M059J (cell line): ENCODE data around the gene NTSR2. TPM values are rescaled to one million over a fixed set of nuclear protein-coding genes. Genes with fewer than 3 reads are reported as not detected.

Source experiments
- DNase-seq: peaks from one replicate; pipeline ENCODE4 v3.0.0-alpha.2; 2012; ENCODE audit warnings: low read depth
- total RNA-seq: library from RNA; depleted of rRNA; stranded (reverse); fragments of >200 nt; shearing (Covaris generic); gene quantifications from 2 replicates; pipeline ENCODE4 v1.2.3, GENCODE V29; 2014; rRNA removed

Gene NTSR2, protein sequence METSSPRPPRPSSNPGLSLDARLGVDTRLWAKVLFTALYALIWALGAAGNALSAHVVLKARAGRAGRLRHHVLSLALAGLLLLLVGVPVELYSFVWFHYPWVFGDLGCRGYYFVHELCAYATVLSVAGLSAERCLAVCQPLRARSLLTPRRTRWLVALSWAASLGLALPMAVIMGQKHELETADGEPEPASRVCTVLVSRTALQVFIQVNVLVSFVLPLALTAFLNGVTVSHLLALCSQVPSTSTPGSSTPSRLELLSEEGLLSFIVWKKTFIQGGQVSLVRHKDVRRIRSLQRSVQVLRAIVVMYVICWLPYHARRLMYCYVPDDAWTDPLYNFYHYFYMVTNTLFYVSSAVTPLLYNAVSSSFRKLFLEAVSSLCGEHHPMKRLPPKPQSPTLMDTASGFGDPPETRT
- total RNA-seq = 0.12 TPM in 1 of 2 replicates, not detected in the other

GRCh38 chr2:11669454-11670291, at the start of gene NTSR2:
Gene NTSR2, minus strand, starts transcription at chr2:11670195. Its CDS starts 66 bp downstream, at chr2:11670129.
- peak; percentile 36 for DNase-seq

GRCh38 chr2:11719230-11719977, 49.4 kb upstream of the NTSR2 start:
- DNase-seq = peak; percentile 22

- no peak for DNase-seq
Measured at GRCh38 chr2:11718606-11719005, 48.6 kb upstream of the NTSR2 start.

DNA sequence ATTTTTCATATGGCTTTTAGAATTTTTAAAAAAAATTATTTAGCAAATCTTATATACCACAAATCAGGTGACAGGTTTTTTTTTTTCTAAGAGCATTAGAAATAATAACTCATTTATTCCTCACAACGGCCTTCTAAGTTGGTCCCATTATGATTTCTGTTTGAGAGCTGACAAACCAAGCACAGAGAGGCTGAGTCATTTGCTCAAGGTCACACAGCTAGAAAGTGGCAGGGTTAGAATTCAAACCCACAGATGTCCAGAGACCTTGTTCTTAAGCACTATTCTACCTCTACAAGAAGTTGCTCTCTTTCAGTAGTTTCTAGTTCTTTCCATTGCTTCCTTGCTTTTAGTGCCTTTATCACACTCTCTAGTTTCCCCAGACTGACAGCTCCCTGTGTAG, 47.6 kb upstream of the NTSR2 start:
- no peak for DNase-seq

DNA sequence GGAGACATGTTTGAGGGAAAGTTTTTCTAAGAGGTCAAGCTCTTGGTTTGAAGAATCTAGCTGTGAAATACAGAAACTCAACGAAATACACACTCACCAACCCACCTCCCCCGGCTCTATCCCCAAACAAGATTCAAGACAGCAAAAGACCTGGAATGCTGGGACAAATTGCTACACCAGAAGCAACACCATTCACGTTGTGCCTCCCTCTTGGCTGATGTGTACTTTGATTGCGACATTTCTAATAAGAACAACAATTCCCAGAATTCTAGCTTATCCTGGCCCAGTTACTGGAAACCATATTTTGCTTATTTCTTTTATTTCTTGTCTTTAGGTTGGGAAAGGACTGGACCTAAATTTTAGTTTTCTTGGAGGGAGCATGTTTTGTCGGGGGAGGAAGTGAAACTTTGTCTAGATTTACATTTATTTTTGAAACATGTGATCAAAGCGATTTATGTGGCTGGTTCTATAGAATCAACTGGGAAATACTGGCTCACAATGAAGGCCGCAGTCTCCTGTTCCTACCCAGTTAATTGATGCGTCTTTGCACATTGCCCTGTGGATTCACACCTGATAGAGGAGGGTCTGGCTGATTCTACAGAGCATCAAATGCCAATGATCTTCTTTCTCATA, 46.8 kb upstream of the NTSR2 start:
- no peak for DNase-seq

- no peak for DNase-seq
Measured at GRCh38 chr2:11715987-11716652, 46.1 kb upstream of the NTSR2 start.

DNA sequence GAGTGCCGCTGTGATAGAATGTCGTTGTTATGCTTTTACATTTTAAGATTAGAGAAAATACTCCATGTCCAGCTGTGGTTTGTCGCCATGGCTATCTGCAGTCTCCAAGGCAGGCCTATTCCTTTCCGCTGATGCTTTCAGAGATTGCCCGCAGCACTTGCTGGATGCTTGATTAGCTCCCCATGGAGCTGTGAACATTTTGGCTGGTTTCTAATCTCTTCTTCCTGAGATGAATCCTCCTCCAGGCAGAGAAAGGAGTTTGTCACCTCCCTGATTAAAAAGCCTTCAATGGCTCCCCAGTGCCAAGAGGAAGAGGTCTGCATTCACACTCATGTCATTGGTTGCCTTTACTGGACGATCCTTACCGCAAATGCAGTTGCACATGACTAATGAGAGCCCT, 43.8 kb upstream of the NTSR2 start:
- no peak for DNase-seq

DNA sequence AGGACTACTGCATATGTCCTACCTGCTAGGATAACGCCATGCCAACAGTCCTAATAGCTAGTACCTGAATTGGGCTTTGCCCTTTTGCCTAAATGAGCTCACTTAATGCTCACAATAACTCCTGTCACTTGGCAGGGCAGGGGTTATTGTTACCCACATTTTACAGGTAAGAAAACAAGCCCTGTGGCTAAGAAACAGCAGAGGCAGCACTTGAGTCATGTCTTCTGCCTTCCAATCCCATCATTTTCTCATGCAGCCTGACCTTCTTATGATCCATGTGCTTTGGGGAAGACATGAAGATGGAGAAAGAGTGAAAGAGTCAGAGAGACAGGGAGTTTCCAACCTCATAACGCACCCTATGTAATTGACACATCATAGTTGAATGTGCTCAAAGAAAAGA, 42.9 kb upstream of the NTSR2 start:
- DNase-seq = peak; percentile 17

DNA sequence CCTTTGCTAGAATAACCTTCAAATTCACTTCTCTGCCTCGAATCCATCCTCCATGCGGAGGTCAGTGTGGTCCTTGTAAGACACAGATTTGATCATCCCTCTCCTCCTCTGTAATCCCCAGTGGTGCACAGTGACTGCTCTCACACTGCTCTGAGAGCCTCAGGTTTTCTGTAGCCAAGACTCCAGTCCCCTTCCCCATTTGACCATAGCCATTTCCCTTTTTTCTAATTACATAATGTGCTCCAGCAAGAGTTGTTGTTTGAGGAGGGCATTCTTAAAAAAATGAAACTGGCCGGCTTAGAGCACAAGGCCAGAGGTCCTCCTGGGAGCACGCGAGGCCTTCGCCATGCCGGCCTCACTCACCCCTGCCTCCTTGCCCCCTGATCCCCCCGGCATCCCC, 41.8 kb upstream of the NTSR2 start:
- DNase-seq = no peak

DNA sequence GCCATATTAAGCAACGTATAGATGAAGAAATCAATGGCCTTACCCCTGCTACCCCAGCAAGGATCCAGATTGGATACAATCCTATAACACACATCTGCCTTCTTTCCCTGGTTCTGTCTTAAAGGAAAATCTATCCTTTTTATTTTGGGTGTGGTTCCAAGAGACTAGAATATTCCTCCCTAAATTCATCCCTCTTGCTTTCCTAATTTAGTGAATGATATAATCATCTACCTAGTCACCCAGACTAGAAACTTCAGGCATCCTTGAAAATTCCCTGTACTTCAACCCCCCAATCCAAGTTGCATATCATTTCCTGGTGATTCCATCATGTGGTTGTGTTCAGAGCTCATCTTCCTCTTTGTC, 41.3 kb upstream of the NTSR2 start:
- no peak for DNase-seq

DNA sequence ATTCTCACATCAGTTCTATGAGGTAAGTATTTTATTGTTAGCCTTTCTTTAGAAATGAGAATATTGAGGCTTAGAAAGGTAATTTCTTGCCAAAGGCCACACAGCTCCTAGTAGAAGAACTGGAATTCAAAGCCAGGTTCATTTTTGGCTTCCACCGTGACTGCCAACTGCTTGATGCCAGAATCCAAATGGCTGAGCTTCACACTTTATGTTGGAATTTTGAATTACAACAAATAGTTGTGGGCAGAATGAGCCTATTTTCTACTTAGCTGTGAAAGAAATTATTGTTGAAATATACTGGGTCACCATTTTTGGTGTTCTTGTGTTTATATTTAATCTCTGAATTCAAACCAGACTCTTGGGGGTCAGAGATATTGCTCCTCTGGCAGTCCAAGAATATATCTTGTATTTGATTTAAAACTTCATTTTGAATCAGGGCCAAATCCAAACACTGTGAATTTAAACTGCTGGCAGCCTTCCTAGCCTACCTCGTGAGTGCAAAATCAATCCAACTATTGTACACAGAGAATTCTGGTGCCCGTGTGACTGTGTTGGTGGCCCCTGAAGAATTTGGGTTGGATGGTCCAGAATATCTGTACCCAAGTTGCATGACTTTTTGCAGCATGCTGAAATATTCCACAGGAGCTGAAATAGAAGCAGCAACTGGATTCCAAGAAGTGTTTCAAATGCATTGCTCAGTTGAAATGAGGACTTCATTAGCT, 40.8 kb upstream of the NTSR2 start:
- DNase-seq = no peak

GRCh38 chr2:11710210-11710609, 40.2 kb upstream of the NTSR2 start:
- peak; percentile 79 for DNase-seq

GRCh38 chr2:11709293-11709692, 39.3 kb upstream of the NTSR2 start:
- DNase-seq = no peak

GRCh38 chr2:11708106-11708505, 38.1 kb upstream of the NTSR2 start:
- DNase-seq = peak; percentile 23

- DNase-seq = no peak
Measured at GRCh38 chr2:11705711-11706110, 35.7 kb upstream of the NTSR2 start.

GRCh38 chr2:11705063-11705462, 35.1 kb upstream of the NTSR2 start:
- DNase-seq = no peak

- DNase-seq = peak; percentile 72
Measured at GRCh38 chr2:11703700-11704099, 33.7 kb upstream of the NTSR2 start.

- no peak for DNase-seq
Measured at GRCh38 chr2:11702946-11703345, 33.0 kb upstream of the NTSR2 start.

DNA sequence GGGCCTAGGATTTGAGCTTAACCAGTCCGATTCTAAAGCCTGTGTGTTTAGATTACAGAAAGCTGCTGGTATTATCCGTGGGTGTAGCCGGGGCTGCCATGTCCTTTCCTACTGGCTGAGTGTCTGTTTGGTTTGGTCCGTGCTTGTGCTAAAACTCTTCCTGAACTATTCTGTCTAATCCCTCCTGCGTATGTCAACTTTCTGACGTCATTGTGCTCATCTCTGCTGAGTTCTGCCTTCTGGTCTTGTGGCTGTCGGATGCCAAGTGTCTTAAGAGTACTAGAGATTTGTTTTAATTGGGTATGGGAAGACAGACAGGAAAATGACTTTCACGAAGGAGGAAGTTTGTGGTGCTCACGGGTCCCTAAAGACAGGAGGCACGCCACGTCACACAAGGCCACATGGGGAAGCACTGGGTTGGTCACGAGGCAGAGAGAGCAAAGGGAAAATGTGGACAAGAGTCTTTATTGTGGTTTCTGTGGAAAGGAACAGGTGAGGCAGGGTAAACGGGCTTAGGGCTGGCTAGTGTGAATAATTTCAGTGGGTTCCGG, 31.8 kb upstream of the NTSR2 start:
- DNase-seq = no peak

DNA sequence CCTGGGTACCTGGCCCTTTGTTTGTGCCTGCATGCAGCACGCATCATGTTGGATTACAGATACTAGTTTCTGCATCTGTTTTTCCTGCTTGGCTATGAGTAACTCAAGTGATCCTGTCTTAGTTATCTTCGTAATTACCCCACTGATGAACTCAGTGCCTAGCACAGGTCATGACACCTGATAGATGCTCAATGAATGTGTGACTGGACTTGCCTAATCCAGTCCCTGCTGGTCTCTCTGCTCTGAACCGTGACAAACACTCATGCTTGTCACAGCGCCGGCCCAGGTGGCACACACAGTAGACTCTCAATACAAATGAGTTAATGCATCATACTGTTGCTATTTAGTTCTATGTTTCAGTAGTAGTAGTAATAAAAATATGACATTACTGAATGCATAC, 31.2 kb upstream of the NTSR2 start:
- no peak for DNase-seq
